NCI-H345 (cell line): ENCODE measurements around the gene RRP15.

Experiments used
- DNase-seq: peaks from one replicate; lab custom pipeline; 2025; lab: John Stamatoyannopoulos, UW

Gene RRP15

GRCh38 chr1:218341325-218341724 lies 56.2 kb downstream of the RRP15 start:
- no peak for DNase-seq

DNA sequence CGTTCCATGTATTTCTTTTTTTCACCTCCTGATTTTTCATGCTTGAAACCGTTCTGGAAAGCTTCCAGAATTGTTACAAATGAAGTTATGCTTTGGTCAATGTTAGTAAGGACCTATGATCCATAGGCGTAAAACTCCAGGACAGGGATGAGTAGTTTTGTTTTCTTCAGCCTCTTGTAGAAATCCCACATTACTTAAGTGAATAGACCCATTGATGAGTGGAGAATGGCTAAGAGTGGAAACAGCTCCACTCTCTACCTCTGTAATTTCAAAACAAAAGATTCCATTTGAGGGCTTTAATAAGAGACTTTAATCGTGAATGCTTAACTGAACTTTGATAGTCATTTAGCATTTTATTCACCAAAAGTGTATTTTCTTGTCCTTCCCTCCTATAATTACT lies 57.0 kb downstream of the RRP15 start:
- no peak for DNase-seq

DNA sequence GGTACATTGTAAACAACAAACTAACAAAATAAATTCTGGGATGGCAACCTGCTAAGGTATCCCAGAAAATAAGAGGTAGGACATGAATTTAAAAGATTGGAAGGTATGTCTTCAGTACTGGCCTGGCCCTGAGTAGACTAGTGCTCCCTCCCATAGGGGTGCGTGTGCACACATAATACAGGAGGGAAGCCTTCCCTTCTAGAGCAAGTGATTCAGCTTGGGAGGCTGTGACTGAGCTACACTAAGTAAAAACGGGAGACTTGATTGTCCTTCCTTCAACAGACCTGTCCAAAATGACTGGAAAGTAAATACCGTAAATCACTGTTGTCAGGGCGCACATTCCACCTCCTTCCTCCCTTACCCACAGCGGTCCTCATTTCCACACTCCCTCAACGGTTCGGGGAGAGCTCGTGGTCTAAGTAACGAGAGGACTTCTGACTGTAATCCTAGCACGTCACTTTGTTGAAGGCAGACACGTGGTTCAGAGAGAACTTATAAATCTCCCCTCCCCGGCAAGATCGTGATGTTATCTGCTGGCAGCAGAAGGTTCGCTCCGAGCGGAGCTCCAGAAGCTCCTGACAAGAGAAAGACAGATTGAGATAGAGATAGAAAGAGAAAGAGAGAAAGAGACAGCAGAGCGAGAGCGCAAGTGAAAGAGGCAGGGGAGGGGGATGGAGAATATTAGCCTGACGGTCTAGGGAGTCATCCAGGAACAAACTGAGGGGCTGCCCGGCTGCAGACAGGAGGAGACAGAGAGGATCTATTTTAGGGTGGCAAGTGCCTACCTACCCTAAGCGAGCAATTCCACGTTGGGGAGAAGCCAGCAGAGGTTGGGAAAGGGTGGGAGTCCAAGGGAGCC lies 60.0 kb downstream of the RRP15 start, which contains the start of gene TGFB2:
Gene TGFB2 (plus strand): TSS at position 523 of the 859 bp plus-strand sequence. CDS start 1,366 bp downstream, outside the sequence.
- DNase-seq: peak; percentile 71

- peak; percentile 65 for DNase-seq
These were observed 60.7 kb downstream of the RRP15 start for GRCh38 chr1:218345673-218346390.

DNA sequence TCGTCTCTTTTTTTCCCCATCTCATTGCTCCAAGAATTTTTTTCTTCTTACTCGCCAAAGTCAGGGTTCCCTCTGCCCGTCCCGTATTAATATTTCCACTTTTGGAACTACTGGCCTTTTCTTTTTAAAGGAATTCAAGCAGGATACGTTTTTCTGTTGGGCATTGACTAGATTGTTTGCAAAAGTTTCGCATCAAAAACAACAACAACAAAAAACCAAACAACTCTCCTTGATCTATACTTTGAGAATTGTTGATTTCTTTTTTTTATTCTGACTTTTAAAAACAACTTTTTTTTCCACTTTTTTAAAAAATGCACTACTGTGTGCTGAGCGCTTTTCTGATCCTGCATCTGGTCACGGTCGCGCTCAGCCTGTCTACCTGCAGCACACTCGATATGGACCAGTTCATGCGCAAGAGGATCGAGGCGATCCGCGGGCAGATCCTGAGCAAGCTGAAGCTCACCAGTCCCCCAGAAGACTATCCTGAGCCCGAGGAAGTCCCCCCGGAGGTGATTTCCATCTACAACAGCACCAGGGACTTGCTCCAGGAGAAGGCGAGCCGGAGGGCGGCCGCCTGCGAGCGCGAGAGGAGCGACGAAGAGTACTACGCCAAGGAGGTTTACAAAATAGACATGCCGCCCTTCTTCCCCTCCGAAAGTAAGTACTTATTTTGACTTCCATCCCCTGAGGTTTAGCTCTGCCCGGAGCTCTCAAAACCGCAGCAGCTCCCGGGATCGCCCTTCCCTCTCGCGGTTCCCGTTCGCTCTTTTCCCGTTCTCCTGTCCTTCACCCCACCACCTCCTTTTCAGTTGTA lies 61.5 kb downstream of the RRP15 start:
- peak; percentile 46 for DNase-seq

- DNase-seq: peak; percentile 49
These were observed 62.2 kb downstream of the RRP15 start for GRCh38 chr1:218347336-218347722.

GRCh38 chr1:218347723-218348627 lies 62.9 kb downstream of the RRP15 start:
- peak; percentile 49 for DNase-seq

- no peak for DNase-seq
These were observed 63.6 kb downstream of the RRP15 start for GRCh38 chr1:218348628-218349071.

GRCh38 chr1:218349348-218350034 lies 64.4 kb downstream of the RRP15 start:
- DNase-seq: no peak

DNA sequence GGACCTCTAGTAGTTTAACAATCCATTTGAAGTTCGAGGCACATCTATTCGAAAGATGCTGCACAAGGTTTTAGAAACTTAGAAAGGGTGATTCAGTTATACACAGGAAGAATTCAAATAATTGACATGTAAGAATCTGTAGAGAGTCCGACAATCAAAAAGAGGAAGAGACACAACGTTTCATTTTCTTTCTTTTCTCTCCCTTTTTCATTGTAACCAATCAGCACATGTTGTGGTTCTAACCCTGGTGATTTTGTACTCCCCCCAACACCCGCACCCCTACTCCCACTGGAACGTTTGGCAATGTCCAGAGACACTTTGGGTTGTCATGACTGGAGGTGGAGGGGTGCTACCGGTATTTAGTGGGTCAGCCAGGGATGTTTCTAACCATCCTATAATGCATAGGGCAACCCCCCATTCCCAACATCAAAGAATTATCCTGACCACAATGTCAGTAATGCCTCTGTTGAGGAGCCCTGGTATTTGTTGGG lies 65.0 kb downstream of the RRP15 start:
- DNase-seq: no peak

- DNase-seq: no peak
These were observed 65.7 kb downstream of the RRP15 start for GRCh38 chr1:218350801-218351266.

DNA sequence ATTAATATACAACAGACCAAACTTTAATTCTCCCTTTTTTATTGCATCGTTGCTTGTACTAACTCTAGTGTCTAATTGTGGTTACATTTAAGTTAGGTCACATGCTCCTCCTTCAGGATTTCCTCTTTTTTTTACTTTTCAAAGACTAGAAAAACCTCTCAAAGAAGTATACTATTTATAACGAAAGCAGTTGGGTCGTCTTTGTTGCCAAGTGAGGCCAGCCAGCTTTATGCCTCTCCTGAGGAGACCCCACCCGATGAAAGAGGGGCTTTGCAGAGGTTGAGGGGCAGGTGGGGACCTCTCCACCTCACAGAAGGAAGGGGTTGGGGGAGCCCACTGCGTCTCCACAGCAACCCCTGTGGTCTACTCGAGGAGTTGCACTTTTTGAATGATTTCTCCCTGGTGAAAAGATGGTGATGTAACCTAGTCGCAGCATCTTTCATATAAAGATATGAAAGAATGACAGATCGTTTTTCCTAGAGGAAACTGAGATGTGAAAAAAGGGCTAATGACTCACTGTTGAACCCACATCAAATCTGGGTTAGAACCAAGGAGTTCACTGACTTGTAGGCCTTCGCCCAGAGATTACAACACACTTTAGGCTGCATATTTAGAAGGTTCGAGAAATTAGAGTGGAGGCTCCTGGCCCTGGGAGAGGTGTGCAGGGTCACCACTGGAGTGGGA lies 66.4 kb downstream of the RRP15 start:
- no peak for DNase-seq

- no peak for DNase-seq
These were observed 67.0 kb downstream of the RRP15 start for GRCh38 chr1:218352075-218352438.

GRCh38 chr1:218353656-218354055 lies 68.6 kb downstream of the RRP15 start:
- DNase-seq: no peak

DNA sequence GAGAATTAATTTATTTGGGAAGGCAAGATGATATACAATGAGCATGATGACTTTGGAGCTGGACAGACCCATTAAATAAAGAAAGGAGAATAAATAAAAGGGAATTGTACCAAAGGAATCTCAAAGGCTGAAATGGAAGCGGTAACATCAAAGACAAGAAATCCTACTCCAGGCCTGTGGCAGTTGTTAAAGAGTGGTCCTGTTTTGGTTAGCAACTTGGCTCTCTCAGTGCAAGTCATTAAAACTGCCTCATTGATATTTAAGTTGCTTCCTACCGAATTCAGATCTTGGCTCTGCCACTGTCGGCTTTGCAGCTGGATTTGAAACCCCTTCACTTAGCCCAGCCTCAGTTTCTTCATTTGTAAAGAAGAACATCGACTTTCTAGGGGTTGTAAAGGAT lies 70.2 kb downstream of the RRP15 start:
- DNase-seq: no peak

DNA sequence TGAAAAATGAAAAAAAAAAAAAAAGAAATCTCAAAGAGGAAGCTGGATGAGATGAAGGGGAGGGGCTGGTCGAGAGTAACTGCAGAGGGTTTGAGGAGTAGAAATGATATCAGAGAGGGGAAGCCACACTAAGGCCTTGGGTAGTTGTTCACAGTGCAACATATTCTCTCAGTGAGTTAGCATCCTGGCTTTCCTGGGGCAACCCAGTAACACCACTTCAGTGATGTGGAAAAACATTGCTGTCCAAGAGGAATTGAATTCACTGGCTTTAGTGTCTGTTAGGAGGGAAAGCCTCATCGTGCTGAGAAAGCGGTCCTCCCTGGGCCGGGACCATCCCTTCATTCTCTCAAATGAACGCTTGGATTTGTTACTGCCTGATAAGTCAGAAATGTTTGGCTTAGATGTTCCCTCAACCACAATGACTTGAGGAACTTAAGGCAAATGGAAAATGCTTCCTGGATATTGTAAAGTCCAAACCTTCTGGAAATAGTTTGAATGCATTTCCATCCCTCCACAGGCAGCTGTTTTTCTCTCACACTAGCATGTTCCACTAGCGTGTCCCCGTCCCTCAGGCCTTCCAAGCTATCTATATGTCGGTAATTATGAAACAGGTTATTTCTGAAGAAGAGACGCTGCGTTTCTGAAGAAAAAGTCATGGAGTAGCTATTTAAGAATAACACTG lies 72.3 kb downstream of the RRP15 start:
- no peak for DNase-seq

DNA sequence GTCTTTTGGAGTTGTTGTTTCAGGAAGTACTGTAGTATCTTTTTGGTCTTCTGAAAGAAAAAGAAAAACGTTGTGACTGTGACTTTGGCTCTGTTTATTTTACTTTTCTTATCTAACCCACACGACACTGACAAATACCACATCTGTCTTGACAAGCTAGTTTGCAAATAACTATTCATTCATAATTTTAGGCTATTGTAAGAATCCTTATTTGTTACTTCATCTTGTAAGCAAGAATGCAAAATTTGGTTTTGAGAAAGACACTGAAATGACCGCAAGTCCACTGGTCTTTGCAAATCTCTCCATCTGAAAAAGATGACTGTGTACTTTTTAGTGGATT lies 72.8 kb downstream of the RRP15 start:
- no peak for DNase-seq

DNA sequence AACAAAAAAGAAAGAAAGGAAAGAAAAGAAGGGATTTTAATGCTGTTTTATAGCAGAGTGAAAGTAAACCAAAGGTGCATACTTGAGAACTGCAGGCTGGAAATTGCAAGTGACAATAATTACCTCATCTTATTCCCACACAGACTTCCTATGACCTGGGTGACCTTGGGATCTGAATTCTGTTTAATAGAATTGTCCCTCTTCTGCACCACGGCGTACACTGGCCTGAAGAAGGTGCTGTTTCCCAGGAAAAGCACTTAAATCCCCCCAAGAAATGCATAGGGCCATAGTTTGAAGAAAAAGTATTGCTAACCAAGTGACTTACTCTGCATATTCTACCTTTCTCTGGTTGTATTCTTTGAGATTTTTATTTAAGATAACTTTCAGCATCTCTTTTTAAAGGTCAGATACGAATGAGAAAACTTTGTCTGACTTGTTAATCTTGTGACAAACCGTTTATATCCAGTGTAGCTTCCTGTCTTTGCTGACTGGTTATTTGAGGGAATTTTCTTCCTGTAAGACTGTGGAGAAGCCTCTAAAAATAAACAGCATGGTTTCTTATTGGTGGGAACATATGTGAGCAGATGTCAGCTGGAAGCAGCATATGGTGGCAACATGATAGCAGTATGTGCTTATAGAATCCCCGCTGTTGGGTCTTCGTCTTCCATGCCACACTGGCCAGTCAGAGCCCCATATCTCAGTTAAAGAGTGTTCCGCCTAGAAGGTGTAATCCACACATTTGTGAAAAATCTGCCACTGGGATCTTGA lies 76.4 kb downstream of the RRP15 start:
- peak; percentile 22 for DNase-seq
